Panc1 (cell line): ENCODE data around the gene METTL4.

Experiments used
- CTCF ChIP-seq: fragments of 450-650 bp; IDR thresholded peaks from 2 replicates; pipeline ENCODE4 v1.5.1; 2017; ENCODE audit warnings: mild to moderate bottlenecking
- POLR2AphosphoS5 ChIP-seq: IDR thresholded peaks from 2 replicates; pipeline ENCODE4 v1.6.1; 2012; ENCODE audit warnings: mild to moderate bottlenecking, low read depth, low read length, moderate library complexity
- REST ChIP-seq, 2 experiments: IDR thresholded peaks; 2 replicates each; pipeline ENCODE4 v1.6.1; 2011 to 2012; ENCODE audit warnings: low read depth in 2 of 2, control low read depth in 1 of 2, low read length in 1 of 2, mild to moderate bottlenecking in 1 of 2, moderate library complexity in 1 of 2; ENCODE audit not compliant: insufficient read depth in 1 of 2

DNA sequence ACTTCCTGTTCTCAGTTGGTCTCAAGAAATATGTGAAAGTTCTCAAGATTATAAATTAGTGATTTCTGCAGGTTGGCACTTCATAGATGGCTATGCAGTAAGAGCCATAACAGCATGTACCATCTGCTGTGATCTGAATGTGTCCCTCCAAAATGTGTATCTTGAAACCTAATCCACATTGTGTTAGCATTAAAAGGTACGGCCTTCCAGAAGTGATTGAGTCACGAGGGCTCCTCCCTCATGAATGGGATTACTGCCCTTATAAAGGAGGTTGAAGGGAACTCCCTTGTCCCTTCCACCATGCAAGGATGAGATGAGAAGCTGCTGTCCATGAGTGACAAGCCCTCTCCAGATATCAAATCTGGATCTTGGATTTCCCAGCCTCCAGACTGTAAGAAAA, 45.0 kb downstream of the METTL4 start:
- TF ChIP-seq POLR2AphosphoS5 (no peak), CTCF (no peak), REST (IDR thresholded peaks at IDR 0.05; ENCODE audit: insufficient read depth in 1 of 2, low read depth in 2 of 2, low read length in 1 of 2) (no peak)
